Measurements from ENCODE around the gene SCARB1.

DNA sequence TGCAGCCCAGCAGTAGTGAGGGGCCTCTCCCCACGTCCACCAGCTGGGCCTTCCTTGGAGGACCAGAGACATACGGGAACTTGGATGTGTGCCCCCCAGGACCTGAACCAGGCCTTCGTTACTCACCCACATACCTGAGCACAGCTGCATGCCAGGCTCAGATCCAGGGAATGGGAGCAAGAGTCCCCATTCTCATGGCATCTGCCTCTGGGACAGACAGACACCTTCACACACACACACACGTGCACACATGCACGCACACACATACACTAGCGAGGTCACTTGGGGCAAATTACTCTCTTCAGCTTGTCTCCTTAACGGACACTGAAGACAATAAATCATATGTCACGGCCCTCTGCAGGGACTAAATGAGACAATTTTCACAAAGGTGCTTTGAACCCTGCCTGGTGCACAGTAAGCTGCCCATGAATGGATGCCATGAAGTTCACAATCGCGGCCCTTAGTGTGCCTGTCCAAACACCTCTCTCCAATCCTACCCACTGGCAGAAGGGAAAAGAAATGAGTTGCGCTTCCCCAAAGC lies 5.7 kb downstream of the SCARB1 start:
- TF ChIP-seq POLR2A (IDR thresholded peaks at IDR 0.05), result no peak
- no peak for TF ChIP-seq EP300 (IDR thresholded peaks at IDR 0.05)
- TF ChIP-seq, protein P1, sequence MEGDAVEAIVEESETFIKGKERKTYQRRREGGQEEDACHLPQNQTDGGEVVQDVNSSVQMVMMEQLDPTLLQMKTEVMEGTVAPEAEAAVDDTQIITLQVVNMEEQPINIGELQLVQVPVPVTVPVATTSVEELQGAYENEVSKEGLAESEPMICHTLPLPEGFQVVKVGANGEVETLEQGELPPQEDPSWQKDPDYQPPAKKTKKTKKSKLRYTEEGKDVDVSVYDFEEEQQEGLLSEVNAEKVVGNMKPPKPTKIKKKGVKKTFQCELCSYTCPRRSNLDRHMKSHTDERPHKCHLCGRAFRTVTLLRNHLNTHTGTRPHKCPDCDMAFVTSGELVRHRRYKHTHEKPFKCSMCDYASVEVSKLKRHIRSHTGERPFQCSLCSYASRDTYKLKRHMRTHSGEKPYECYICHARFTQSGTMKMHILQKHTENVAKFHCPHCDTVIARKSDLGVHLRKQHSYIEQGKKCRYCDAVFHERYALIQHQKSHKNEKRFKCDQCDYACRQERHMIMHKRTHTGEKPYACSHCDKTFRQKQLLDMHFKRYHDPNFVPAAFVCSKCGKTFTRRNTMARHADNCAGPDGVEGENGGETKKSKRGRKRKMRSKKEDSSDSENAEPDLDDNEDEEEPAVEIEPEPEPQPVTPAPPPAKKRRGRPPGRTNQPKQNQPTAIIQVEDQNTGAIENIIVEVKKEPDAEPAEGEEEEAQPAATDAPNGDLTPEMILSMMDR (IDR thresholded peaks at IDR 0.05), result no peak

Data from tibial nerve (tissue), 4 donors.